Measurements from ENCODE around the gene GPANK1. TPM values are rescaled to one million over a fixed set of nuclear protein-coding genes. Genes with fewer than 3 reads are reported as not detected.

GPANK1 gene
- total RNA-seq = 10 to 100 TPM; 19.7 to 28.1 TPM

- peak; percentile 98 for TF ChIP-seq POLR2AphosphoS5 (IDR thresholded peaks at IDR 0.05)
- peak in 1 of 4 experiments; percentile 11 for TF ChIP-seq CTCF (IDR thresholded peaks at IDR 0.05)
- peak; percentile 70 for TF ChIP-seq POLR2A (IDR thresholded peaks at IDR 0.05)
- Histone ChIP-seq H3K4me3 (peak within 1 kb of the TSS; percentile 65 to 92), H3K4me1 (replicated peaks) (peaks cover 17% of the 10 kb centered on the region), H3K9me3 (no peaks in the 10 kb centered on the region), H3K36me3 (peaks cover 12 to 19% of the 10 kb centered on the region in 2 donors), H3K27ac (peak within 1 kb of the TSS; percentile 94 to 96), H3K27me3 (replicated peaks; ENCODE audit: insufficient read depth) (no peaks in the 10 kb centered on the region)
- DNase-seq (ENCODE audit: low spot score) = peak; percentile 93
- intact Hi-C loops (cut with DNase I) = no loop called here
- WGBS = under 1% methylated on average over 39 of the region's 39 CpGs
Observed at GRCh38 chr6:31664790-31665500, at the start of gene GPANK1. GPANK1 (minus strand) TSS chr6:31664997; CDS start chr6:31664478, 519 bp downstream.

GRCh38 chr6:31713991-31714684 lies 49.3 kb upstream of the GPANK1 start:
- DNase-seq (ENCODE audit: low spot score) = no peak
- Histone ChIP-seq H3K27me3 (replicated peaks; ENCODE audit: insufficient read depth) (no peaks in the 10 kb centered on the region), H3K27ac (no peak overlapping the region), H3K4me3 (no peak overlapping the region), H3K36me3 (no peaks in the 10 kb centered on the region), H3K4me1 (replicated peaks) (peaks cover 19% of the 10 kb centered on the region), H3K9me3 (no peaks in the 10 kb centered on the region)
- intact Hi-C loops (cut with DNase I) = no loop called here
- 39% methylated on average over 5 of the region's 5 CpGs for WGBS
- TF ChIP-seq POLR2A (IDR thresholded peaks at IDR 0.05) = no peak
- TF ChIP-seq POLR2AphosphoS5 (IDR thresholded peaks at IDR 0.05) = no peak

GRCh38 chr6:31713465-31713864 lies 48.7 kb upstream of the GPANK1 start:
- H3K27ac ChIP-seq = no peak overlapping the region

GRCh38 chr6:31712296-31712695 lies 47.5 kb upstream of the GPANK1 start:
- H3K4me1 ChIP-seq (replicated peaks) = peaks cover 12% of the 10 kb centered on the region
- DNase-seq (ENCODE audit: low spot score) = no peak
- H3K36me3 ChIP-seq = no peaks in the 10 kb centered on the region
- no peaks in the 10 kb centered on the region for H3K27me3 ChIP-seq (replicated peaks; ENCODE audit: insufficient read depth)
- no peak overlapping the region for H3K4me3 ChIP-seq
- TF ChIP-seq CTCF (IDR thresholded peaks at IDR 0.05) = peak in 2 of 4 experiments; percentile 26 to 31
- TF ChIP-seq POLR2A (IDR thresholded peaks at IDR 0.05) = no peak
- H3K9me3 ChIP-seq = no peaks in the 10 kb centered on the region
- H3K27ac ChIP-seq = no peak overlapping the region
- WGBS = 80% methylated on average over 8 of the region's 8 CpGs
- intact Hi-C loops (cut with DNase I) = no loop called here

More at GRCh38 chr6:31713465-31713864, 48.7 kb upstream of the GPANK1 start:
- Histone ChIP-seq H3K27me3 (replicated peaks; ENCODE audit: insufficient read depth) (no peaks in the 10 kb centered on the region), H3K4me3 (no peak overlapping the region), H3K4me1 (replicated peaks) (peaks cover 19% of the 10 kb centered on the region), H3K9me3 (no peaks in the 10 kb centered on the region), H3K36me3 (no peaks in the 10 kb centered on the region)
- intact Hi-C loops (cut with DNase I) = no loop called here
- DNase-seq (ENCODE audit: low spot score) = no peak
- TF ChIP-seq POLR2AphosphoS5 (IDR thresholded peaks at IDR 0.05) = no peak
- TF ChIP-seq CTCF (IDR thresholded peaks at IDR 0.05) = no peak
- TF ChIP-seq POLR2A (IDR thresholded peaks at IDR 0.05) = no peak
- 66% methylated on average over 4 of the region's 4 CpGs for WGBS

GRCh38 chr6:31711233-31711632 lies 46.4 kb upstream of the GPANK1 start:
- DNase-seq (ENCODE audit: low spot score) = no peak
- intact Hi-C loops (cut with DNase I) = no loop called here
- Histone ChIP-seq H3K4me3 (no peak overlapping the region), H3K36me3 (no peaks in the 10 kb centered on the region), H3K27ac (no peak overlapping the region), H3K9me3 (no peaks in the 10 kb centered on the region), H3K27me3 (replicated peaks; ENCODE audit: insufficient read depth) (no peaks in the 10 kb centered on the region), H3K4me1 (replicated peaks) (peaks cover 11% of the 10 kb centered on the region)
- WGBS = 36% methylated on average over 8 of the region's 8 CpGs
- no peak for TF ChIP-seq POLR2AphosphoS5 (IDR thresholded peaks at IDR 0.05)
- TF ChIP-seq CTCF (IDR thresholded peaks at IDR 0.05) = no peak
- TF ChIP-seq POLR2A (IDR thresholded peaks at IDR 0.05) = no peak

Measured in prostate gland (tissue), 2 donors.